H9 (cell line): ENCODE measurements around the gene SLC47A1. TPM values are rescaled to one million over a fixed set of nuclear protein-coding genes. Genes with fewer than 3 reads are reported as not detected.

Experiments used
- DNase-seq: peaks from one replicate; pipeline ENCODE4 v3.0.0-alpha.2; 2017
- H2AFZ ChIP-seq: one replicate; pipeline ENCODE4 v1.6.1; 2013; ENCODE audit warnings: mild to moderate bottlenecking, low read length, control low read depth, moderate library complexity
- H2AK5ac ChIP-seq: 2 replicates; pipeline ENCODE4 v1.6.1; 2013; ENCODE audit warnings: low read length, control low read depth, mixed read lengths; ENCODE audit not compliant: insufficient read length
- H2BK120ac ChIP-seq: one replicate; pipeline ENCODE4 v1.6.1; 2013; ENCODE audit warnings: low read depth, mild to moderate bottlenecking, low read length, control low read depth, inconsistent platforms; ENCODE audit not compliant: poor library complexity, severe bottlenecking
- H2BK12ac ChIP-seq: 2 replicates; pipeline ENCODE4 v1.6.1; 2013; ENCODE audit warnings: low read length, control low read depth, mixed read lengths, low read depth; ENCODE audit not compliant: insufficient read length
- H2BK15ac ChIP-seq: 2 replicates; pipeline ENCODE4 v1.6.1; 2013; ENCODE audit warnings: low read depth, low read length, control low read depth
- H2BK20ac ChIP-seq: one replicate; pipeline ENCODE4 v1.6.1; 2013; ENCODE audit warnings: low read depth, mild to moderate bottlenecking, low read length, control low read depth, inconsistent platforms; ENCODE audit not compliant: poor library complexity, severe bottlenecking
- H2BK5ac ChIP-seq: 2 replicates; pipeline ENCODE4 v1.6.1; 2013; ENCODE audit warnings: low read length, control low read depth, mixed read lengths; ENCODE audit not compliant: insufficient read length
- H3K14ac ChIP-seq: 2 replicates; pipeline ENCODE4 v1.6.1; 2013; ENCODE audit warnings: low read length, control low read depth; ENCODE audit not compliant: insufficient read depth
- H3K18ac ChIP-seq: 2 replicates; pipeline ENCODE4 v1.6.1; 2013; ENCODE audit warnings: low read depth, mild to moderate bottlenecking, mixed read lengths, low read length, control low read depth; ENCODE audit not compliant: insufficient read length
- H3K23ac ChIP-seq: 2 replicates; pipeline ENCODE4 v1.6.1; 2013; ENCODE audit warnings: low read length, control low read depth, mixed read lengths, low read depth; ENCODE audit not compliant: insufficient read length
- H3K23me2 ChIP-seq: 2 replicates; pipeline ENCODE4 v1.6.1; 2013; ENCODE audit warnings: low read depth, mild to moderate bottlenecking, mixed read lengths, low read length, control low read depth; ENCODE audit not compliant: insufficient read length, poor library complexity, severe bottlenecking
- H3K27ac ChIP-seq: 2 replicates; pipeline ENCODE4 v1.5.1; 2013; ENCODE audit warnings: low read length, control low read depth, mixed read lengths, low read depth; ENCODE audit not compliant: insufficient read length
- H3K27me3 ChIP-seq: 2 replicates; pipeline ENCODE4 v1.6.1; 2013; ENCODE audit warnings: low read length, control low read depth, inconsistent platforms; ENCODE audit not compliant: insufficient read depth
- H3K4ac ChIP-seq: 2 replicates; pipeline ENCODE4 v1.6.1; 2013; ENCODE audit warnings: low read depth, mild to moderate bottlenecking, control low read depth, inconsistent platforms, low read length, moderate library complexity
- H3K4me1 ChIP-seq: 2 replicates; pipeline ENCODE4 v1.6.1; 2013; ENCODE audit warnings: low read length, control low read depth, inconsistent platforms; ENCODE audit not compliant: insufficient read depth
- H3K4me2 ChIP-seq: 2 replicates; pipeline ENCODE4 v1.6.1; 2013; ENCODE audit warnings: low read length, control low read depth, mixed read lengths; ENCODE audit not compliant: insufficient read length, insufficient read depth
- H3K56ac ChIP-seq: 2 replicates; pipeline ENCODE4 v1.6.1; 2013; ENCODE audit warnings: low read depth, mild to moderate bottlenecking, mixed read lengths, low read length, control low read depth; ENCODE audit not compliant: insufficient read length
- H3K79me1 ChIP-seq: 2 replicates; pipeline ENCODE4 v1.6.1; 2013; ENCODE audit warnings: low read depth, mild to moderate bottlenecking, moderate library complexity, low read length, control low read depth, inconsistent platforms; ENCODE audit not compliant: insufficient read depth, poor library complexity, severe bottlenecking
- H3K79me2 ChIP-seq: 2 replicates; pipeline ENCODE4 v1.6.1; 2013; ENCODE audit warnings: low read length, control low read depth, inconsistent platforms; ENCODE audit not compliant: insufficient read depth
- H3K9ac ChIP-seq: 2 replicates; pipeline ENCODE4 v1.6.1; 2013; ENCODE audit warnings: low read length, control low read depth, mixed read lengths; ENCODE audit not compliant: insufficient read length; ENCODE audit errors: extremely low read depth
- H3K9me3 ChIP-seq: one replicate; pipeline ENCODE4 v1.6.1; 2013; ENCODE audit warnings: low read depth, low read length, inconsistent platforms; ENCODE audit not compliant: control insufficient read depth
- H3T11ph ChIP-seq: one replicate; pipeline ENCODE4 v1.6.1; 2013; ENCODE audit warnings: mild to moderate bottlenecking, low read length, control low read depth, inconsistent platforms
- H4K20me1 ChIP-seq: one replicate; pipeline ENCODE4 v1.6.1; 2013; ENCODE audit not compliant: control insufficient read depth, insufficient read length, insufficient read depth
- H4K5ac ChIP-seq: 2 replicates; pipeline ENCODE4 v1.6.1; 2013; ENCODE audit warnings: low read depth, mild to moderate bottlenecking, mixed read lengths, low read length, control low read depth; ENCODE audit not compliant: insufficient read length
- H4K8ac ChIP-seq: replicated peaks from 2 replicates; pipeline ENCODE4 v1.6.1; 2013; ENCODE audit warnings: low read length, control low read depth, mixed read lengths, low read depth; ENCODE audit not compliant: insufficient read length
- H4K91ac ChIP-seq: 2 replicates; pipeline ENCODE4 v1.6.1; 2013; ENCODE audit warnings: low read depth, mild to moderate bottlenecking, moderate library complexity, mixed read lengths, low read length, control low read depth; ENCODE audit not compliant: insufficient read length
- H3K27ac Mint-ChIP-seq, 3 experiments: 2 replicates in 2 of 3; 3 replicates in 1 of 3; pipeline ENCODE4 v1.8.0; 2020 to 2021; ENCODE audit warnings: mixed read lengths in 3 of 3, mild to moderate bottlenecking in 1 of 3, moderate library complexity in 1 of 3
- H3K27me3 Mint-ChIP-seq: 2 replicates; pipeline ENCODE4 v1.8.0; 2021; ENCODE audit warnings: low read depth, mild to moderate bottlenecking, moderate library complexity, mixed read lengths
- H3K36me3 Mint-ChIP-seq, 3 experiments: 2 replicates in 2 of 3; 3 replicates in 1 of 3; pipeline ENCODE4 v1.8.0; 2020 to 2021; ENCODE audit warnings: low read depth in 3 of 3, mixed read lengths in 3 of 3; ENCODE audit not compliant: insufficient read depth in 1 of 3
- H3K4me1 Mint-ChIP-seq, 2 experiments: 2 replicates each; pipeline ENCODE4 v1.8.0; 2020; ENCODE audit warnings: mixed read lengths in 2 of 2
- H3K4me3 Mint-ChIP-seq, 2 experiments: 2 replicates in 1 of 2; 3 replicates in 1 of 2; pipeline ENCODE4 v1.8.0; 2020 to 2021; ENCODE audit warnings: mild to moderate bottlenecking in 2 of 2, mixed read lengths in 2 of 2, moderate library complexity in 1 of 2
- H3K9me3 Mint-ChIP-seq, 2 experiments: 2 replicates in 1 of 2; 3 replicates in 1 of 2; pipeline ENCODE4 v1.8.0; 2020; ENCODE audit warnings: mild to moderate bottlenecking in 2 of 2, mixed read lengths in 2 of 2, moderate library complexity in 1 of 2
- CTCF ChIP-seq: fragments of 200-600 bp; sonication (generic); conservative IDR thresholded peaks from 3 replicates; pipeline ENCODE4 v1.8.0; 2021; ENCODE audit warnings: antibody characterized with exemption, mild to moderate bottlenecking
- WGBS: extraction: QIAGEN DNeasy Blood & Tissue Kit; methylation state at CpG from one replicate; pipeline ENCODE4 v1.1.7; 2013; ENCODE audit warnings: missing lambda C conversion rate, low lambda C conversion rate, mixed read lengths; ENCODE audit not compliant: insufficient read length; ENCODE audit errors: extremely low coverage; 5-methylcytosine and 5-hydroxymethylcytosine counted together
- total RNA-seq: library from RNA; stranded (reverse); gene quantifications from 2 replicates; pipeline ENCODE4 v1.2.1, GENCODE V29; 2021

The SLC47A1 gene
- total RNA-seq, 1 experiment from 2014 or later, result 4.0 TPM

DNA sequence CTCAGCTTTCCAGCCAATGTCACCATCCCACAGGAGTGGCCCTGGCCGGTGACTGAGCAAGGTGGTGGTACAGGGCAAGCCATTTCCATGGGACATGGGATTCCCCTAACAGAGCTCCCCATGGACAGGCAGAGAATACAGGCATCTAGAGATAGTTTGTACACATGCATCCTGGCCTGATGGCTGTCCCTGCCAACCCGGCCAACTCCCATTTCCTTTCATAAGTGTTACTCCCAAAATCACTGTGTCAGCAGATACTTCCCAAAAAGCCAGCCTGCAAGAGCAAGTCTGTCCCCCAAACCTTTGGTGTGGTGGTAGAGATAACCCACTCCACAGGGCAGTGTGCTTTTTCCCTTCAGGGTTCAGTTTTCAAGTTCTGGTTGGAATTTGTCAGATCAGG is 32.4 kb upstream of the SLC47A1 start:
- H4K8ac ChIP-seq, result no peak overlapping the region
- H3K9me3 Mint-ChIP-seq, result no peaks in the 10 kb centered on the region; a peak in 1 of 5 replicates

More for the DNA sequence above, 32.4 kb upstream of the SLC47A1 start:
- H3K27me3 ChIP-seq, result no peaks in the 10 kb centered on the region
- H4K91ac ChIP-seq, result no peak overlapping the region
- no peak overlapping the region for H3K23ac ChIP-seq
- H3K4me1 Mint-ChIP-seq, result peaks cover 13 to 21% of the 10 kb centered on the region in 2 experiments
- H3K4me2 ChIP-seq, result no peak overlapping the region
- no peak overlapping the region for H2BK15ac ChIP-seq
- H4K20me1 ChIP-seq, result no peaks in the 10 kb centered on the region
- no peak overlapping the region for H3K18ac ChIP-seq
- no peak overlapping the region for H2AFZ ChIP-seq
- H2BK12ac ChIP-seq, result no peak overlapping the region
- no peak overlapping the region for H2AK5ac ChIP-seq
- no peaks in the 10 kb centered on the region for H3K9me3 ChIP-seq
- no peak for DNase-seq
- no peak overlapping the region for H3K4ac ChIP-seq
- H3K9ac ChIP-seq, result no peak overlapping the region
- no peak overlapping the region for H3K27ac ChIP-seq
- H3K36me3 Mint-ChIP-seq, result peaks cover 0 to 4% (median 0%) of the 10 kb centered on the region in 3 experiments; a peak in 1 of 7 replicates
- no peak overlapping the region for H3K4me3 Mint-ChIP-seq
- WGBS, result no CpG with 5 or more reads among the region's 2 CpGs
- H3T11ph ChIP-seq, result no peak overlapping the region
- no peaks in the 10 kb centered on the region for H3K79me2 ChIP-seq
- H3K14ac ChIP-seq, result no peak overlapping the region
- H4K5ac ChIP-seq, result no peak overlapping the region
- no peak overlapping the region for H2BK20ac ChIP-seq
- no peak overlapping the region; a peak in 1 of 7 replicates for H3K27ac Mint-ChIP-seq
- no peaks in the 10 kb centered on the region for H3K4me1 ChIP-seq
- TF ChIP-seq CTCF, result no peak
- no peak overlapping the region for H2BK5ac ChIP-seq
- H3K27me3 Mint-ChIP-seq, result no peaks in the 10 kb centered on the region; the same call in 1 of the 2 replicates
- no peaks in the 10 kb centered on the region for H3K79me1 ChIP-seq
- H3K23me2 ChIP-seq, result no peaks in the 10 kb centered on the region
- H2BK120ac ChIP-seq, result no peak overlapping the region
- H3K56ac ChIP-seq, result no peak overlapping the region
